ENCODE results near the gene DTX4.

The DTX4 gene

GRCh38 chr11:59199546-59200422 is 27.9 kb downstream of the DTX4 start:
- no peak for DNase-seq (ENCODE audit: insufficient read length, low spot score)
- peak; percentile 35; the same call in 1 of the 2 replicates for TF ChIP-seq SPI1 (IDR thresholded peaks at IDR 0.05; ENCODE audit: low read depth, low read length)
- no peak for TF ChIP-seq POLR2A (IDR thresholded peaks at IDR 0.05; ENCODE audit: low read depth, low read length)
- TF ChIP-seq POLR2AphosphoS5 (IDR thresholded peaks at IDR 0.05; ENCODE audit: low read depth, low read length): 0 out of 2 replicates have a peak, but pooled peaks have one; percentile 30
- no peak for FAIRE-seq

DNA sequence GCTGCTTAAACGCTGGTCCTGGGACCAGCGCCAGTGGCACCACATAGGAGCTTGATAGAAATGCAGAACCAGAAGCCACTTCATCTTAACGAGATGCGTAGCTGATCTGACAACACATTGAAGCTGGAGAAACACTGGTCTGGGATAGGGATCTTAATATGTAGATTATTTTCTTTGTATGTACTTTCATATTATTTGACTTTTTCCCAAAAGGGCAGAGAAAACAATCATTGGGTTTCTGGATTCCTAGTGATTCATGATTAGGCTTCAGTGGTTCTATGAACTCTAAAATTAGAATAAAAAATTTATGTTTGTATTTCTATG is 28.5 kb downstream of the DTX4 start:
- no peak for DNase-seq (ENCODE audit: insufficient read length, low spot score)
- FAIRE-seq: peak; percentile 90
- TF ChIP-seq POU2F2 (IDR thresholded peaks at IDR 0.05; ENCODE audit: low read depth, low read length) (no peak), POLR2A (IDR thresholded peaks at IDR 0.05; ENCODE audit: low read depth, low read length) (peak; percentile 21; the same call in 1 of the 2 replicates)

DNA sequence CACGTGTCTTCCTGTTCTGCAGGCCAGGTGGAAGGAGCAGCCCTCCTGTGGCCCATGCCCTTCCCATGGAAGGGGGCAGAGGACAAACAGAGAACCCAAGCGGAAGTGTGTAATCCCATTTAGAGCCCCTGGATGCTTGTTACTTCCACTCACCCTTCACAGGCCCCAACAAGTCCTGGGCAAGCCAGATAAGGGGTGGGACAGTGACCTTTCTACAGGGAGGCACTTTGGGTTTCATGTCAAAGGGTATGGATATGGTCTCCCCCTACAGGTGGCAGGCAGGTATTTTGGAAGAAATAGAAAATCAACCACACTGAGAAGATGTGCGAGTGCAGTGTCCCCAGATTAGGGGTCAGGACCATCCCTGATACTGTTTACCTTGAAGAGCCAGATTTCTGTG is 29.4 kb downstream of the DTX4 start:
- TF ChIP-seq POLR2AphosphoS5 (IDR thresholded peaks at IDR 0.05; ENCODE audit: low read depth, low read length) (peak; percentile 30; the same call in 1 of the 2 replicates), PAX5 (IDR thresholded peaks at IDR 0.05; ENCODE audit: insufficient read depth, low read length, severe bottlenecking) (no peak)
- FAIRE-seq (peak; percentile 71), DNase-seq (ENCODE audit: insufficient read length, low spot score) (no peak)

GRCh38 chr11:59204746-59205145 is 32.8 kb downstream of the DTX4 start:
- no peak for TF ChIP-seq PAX5 (IDR thresholded peaks at IDR 0.05; ENCODE audit: insufficient read depth, low read length, severe bottlenecking)
- TF ChIP-seq POLR2AphosphoS5 (IDR thresholded peaks at IDR 0.05; ENCODE audit: low read depth, low read length): no peak
- no peak for TF ChIP-seq SPI1 (IDR thresholded peaks at IDR 0.05; ENCODE audit: low read depth, low read length)
- TF ChIP-seq POLR2A (IDR thresholded peaks at IDR 0.05; ENCODE audit: low read depth, low read length): no peak
- no peak for TF ChIP-seq TAF1 (IDR thresholded peaks at IDR 0.05; ENCODE audit: low read depth, low read length)
- TF ChIP-seq POU2F2 (IDR thresholded peaks at IDR 0.05; ENCODE audit: low read depth, low read length): no peak
- DNase-seq (ENCODE audit: insufficient read length, low spot score): no peak
- FAIRE-seq: no peak

- FAIRE-seq (no peak), DNase-seq (ENCODE audit: insufficient read length, low spot score) (no peak)
- TF ChIP-seq POLR2AphosphoS5 (IDR thresholded peaks at IDR 0.05; ENCODE audit: low read depth, low read length) (0 out of 2 replicates have a peak, but pooled peaks have one; percentile 25), POLR2A (IDR thresholded peaks at IDR 0.05; ENCODE audit: low read depth, low read length) (no peak; the same call in 1 of the 2 replicates)
Observed at GRCh38 chr11:59205648-59206047, 33.7 kb downstream of the DTX4 start.

DNA sequence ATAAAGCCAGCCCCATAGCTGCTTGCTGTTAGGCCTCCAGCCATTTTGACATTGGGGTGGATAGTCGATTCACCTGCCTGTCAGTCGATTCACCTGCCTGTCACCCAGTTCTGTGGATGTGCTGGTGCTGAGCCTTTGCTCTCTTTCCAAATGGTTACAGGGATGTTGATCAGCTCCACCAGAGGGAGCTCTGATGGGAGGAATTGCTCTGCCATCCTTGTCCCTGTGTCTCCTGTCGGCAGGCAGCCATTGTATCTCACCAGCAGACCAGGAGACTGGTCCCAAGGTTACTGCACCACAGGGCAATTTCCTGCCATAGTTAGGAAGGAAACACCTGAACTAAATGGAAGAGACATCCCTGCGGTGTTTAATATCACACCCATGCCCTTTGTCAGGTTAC is 34.7 kb downstream of the DTX4 start:
- FAIRE-seq (peak; percentile 83), DNase-seq (ENCODE audit: insufficient read length, low spot score) (no peak)
- TF ChIP-seq POLR2A (IDR thresholded peaks at IDR 0.05; ENCODE audit: low read depth, low read length): peak; percentile 49; the same call in 1 of the 2 replicates
- no peak for TF ChIP-seq TAF1 (IDR thresholded peaks at IDR 0.05; ENCODE audit: low read depth, low read length)

DNA sequence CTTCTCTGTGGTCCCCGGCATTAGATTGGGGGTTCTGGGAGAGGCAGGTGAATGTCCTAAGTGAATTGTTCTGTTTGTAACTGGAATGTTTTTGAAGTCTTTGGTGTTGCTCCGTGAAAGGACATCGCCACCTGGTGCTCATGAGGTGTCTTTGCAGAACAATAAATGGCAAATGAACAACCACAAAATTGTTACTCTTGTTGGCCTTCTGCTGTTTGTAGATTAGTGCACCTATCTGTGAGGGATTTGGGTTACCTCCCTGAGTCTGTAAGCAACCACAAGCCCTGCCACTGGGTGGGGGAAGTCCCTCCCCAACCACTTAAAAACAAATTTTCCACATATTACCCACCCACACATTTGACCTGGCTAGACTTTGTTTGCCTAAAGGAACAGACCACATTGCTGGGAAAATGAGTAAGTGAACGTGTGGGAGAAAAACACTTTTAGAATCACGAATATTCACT is 36.1 kb downstream of the DTX4 start:
- no peak for DNase-seq (ENCODE audit: insufficient read length, low spot score)
- TF ChIP-seq TAF1 (IDR thresholded peaks at IDR 0.05; ENCODE audit: low read depth, low read length): no peak
- no peak for TF ChIP-seq PAX5 (IDR thresholded peaks at IDR 0.05; ENCODE audit: insufficient read depth, low read length, severe bottlenecking)
- TF ChIP-seq SPI1 (IDR thresholded peaks at IDR 0.05; ENCODE audit: low read depth, low read length): no peak
- no peak for TF ChIP-seq POLR2AphosphoS5 (IDR thresholded peaks at IDR 0.05; ENCODE audit: low read depth, low read length)
- peak; percentile 73; the same call in 1 of the 2 replicates for TF ChIP-seq POU2F2 (IDR thresholded peaks at IDR 0.05; ENCODE audit: low read depth, low read length)
- TF ChIP-seq POLR2A (IDR thresholded peaks at IDR 0.05; ENCODE audit: low read depth, low read length): peak; percentile 32; the same call in 1 of the 2 replicates
- FAIRE-seq: peak; percentile 93

DNA sequence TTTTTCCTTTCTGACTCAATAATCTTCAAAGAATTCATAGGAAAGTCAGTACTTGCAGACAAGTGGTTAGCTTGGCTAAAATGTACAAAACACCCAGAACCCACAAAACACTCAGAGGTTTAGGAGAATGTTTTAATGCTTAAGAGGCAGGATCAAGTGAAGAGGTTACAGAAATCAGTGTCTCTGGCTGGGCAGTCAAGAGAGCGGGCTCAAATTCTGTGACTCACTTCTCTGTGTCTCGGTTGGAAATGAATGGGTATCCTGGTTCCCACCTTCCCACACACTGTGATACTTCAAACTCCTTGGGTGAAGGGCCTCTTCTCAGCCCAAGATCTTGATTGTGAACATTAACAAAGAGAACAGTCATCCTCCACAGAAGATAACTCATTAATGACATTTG is 37.0 kb downstream of the DTX4 start:
- FAIRE-seq (no peak), DNase-seq (ENCODE audit: insufficient read length, low spot score) (no peak)
- TF ChIP-seq POU2F2 (IDR thresholded peaks at IDR 0.05; ENCODE audit: low read depth, low read length): no peak
- TF ChIP-seq POLR2AphosphoS5 (IDR thresholded peaks at IDR 0.05; ENCODE audit: low read depth, low read length): no peak; the same call in 1 of the 2 replicates

GRCh38 chr11:59212222-59212621 is 40.3 kb downstream of the DTX4 start:
- FAIRE-seq (no peak), DNase-seq (ENCODE audit: insufficient read length, low spot score) (no peak)
- no peak for TF ChIP-seq SPI1 (IDR thresholded peaks at IDR 0.05; ENCODE audit: low read depth, low read length)
- no peak for TF ChIP-seq POLR2A (IDR thresholded peaks at IDR 0.05; ENCODE audit: low read depth, low read length)
- TF ChIP-seq POLR2AphosphoS5 (IDR thresholded peaks at IDR 0.05; ENCODE audit: low read depth, low read length): no peak
- TF ChIP-seq TAF1 (IDR thresholded peaks at IDR 0.05; ENCODE audit: low read depth, low read length): no peak
- no peak for TF ChIP-seq PAX5 (IDR thresholded peaks at IDR 0.05; ENCODE audit: insufficient read depth, low read length, severe bottlenecking)
- TF ChIP-seq POU2F2 (IDR thresholded peaks at IDR 0.05; ENCODE audit: low read depth, low read length): no peak

DNA sequence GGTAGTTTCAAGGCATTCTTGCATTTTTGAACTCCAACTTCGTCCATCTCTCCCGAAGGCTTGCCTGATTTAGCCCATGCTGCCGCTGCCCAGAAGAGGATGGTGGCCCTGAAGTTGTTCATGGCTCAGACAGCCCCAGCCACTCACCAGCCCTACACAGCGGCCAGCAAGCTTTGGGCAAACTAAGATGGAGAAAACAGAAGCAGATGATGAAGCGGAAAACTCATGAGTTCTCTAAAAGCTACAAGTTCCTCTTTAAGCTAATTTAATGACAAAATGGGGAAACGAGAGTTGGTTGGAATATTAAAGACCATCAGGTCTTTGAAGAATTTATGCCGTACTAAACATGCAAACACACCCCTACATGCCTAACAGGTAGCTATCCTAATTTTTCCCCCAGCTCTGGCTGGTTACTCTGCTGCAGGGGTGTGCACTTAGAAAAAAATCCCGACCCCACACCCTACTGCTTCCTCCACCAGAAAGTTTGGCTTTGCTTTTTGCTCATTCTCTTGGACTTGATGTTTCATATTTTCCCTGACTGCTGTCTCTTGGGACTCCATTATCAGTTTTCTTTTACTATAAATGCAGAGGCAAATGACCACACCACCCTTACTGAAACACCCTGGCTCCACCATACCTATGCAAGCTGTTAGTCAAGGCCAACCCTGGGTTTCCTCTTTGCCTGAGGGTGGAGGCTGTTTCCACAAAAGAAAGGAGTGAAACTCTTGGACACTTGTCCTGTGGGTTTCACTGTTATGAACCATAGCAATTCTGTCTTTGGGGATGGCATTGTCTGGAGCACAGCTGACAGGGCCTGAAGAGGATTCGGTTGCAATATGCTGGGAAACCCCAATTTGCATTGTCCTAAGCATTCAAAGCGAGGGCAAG is 41.1 kb downstream of the DTX4 start, which contains the start of gene MPEG1:
Gene MPEG1 (minus strand): TSS at position 184 of the 888 bp plus-strand sequence. CDS start 62 bp downstream, at position 122.
- TF ChIP-seq SPI1 (IDR thresholded peaks at IDR 0.05; ENCODE audit: low read depth, low read length): peak; percentile 77
- TF ChIP-seq TAF1 (IDR thresholded peaks at IDR 0.05; ENCODE audit: low read depth, low read length): 0 out of 2 replicates have a peak, but pooled peaks have one; percentile 43
- TF ChIP-seq POLR2A (IDR thresholded peaks at IDR 0.05; ENCODE audit: low read depth, low read length): peak; percentile 66
- TF ChIP-seq POU2F2 (IDR thresholded peaks at IDR 0.05; ENCODE audit: low read depth, low read length): peak; percentile 68; the same call in 1 of the 2 replicates
- TF ChIP-seq PAX5 (IDR thresholded peaks at IDR 0.05; ENCODE audit: insufficient read depth, low read length, severe bottlenecking): no peak
- peak; percentile 24 for TF ChIP-seq POLR2AphosphoS5 (IDR thresholded peaks at IDR 0.05; ENCODE audit: low read depth, low read length)
- DNase-seq (ENCODE audit: insufficient read length, low spot score) (no peak), FAIRE-seq (peak; percentile 84)

Data from GM12891 (cell line).